Hepatocyte (in vitro differentiated cells): ENCODE measurements around the gene RORB.

Source experiments
- CTCF ChIP-seq: fragments of 200-600 bp; sonication (generic); IDR thresholded peaks from 2 replicates; pipeline ENCODE4 v1.5.1; 2016; ENCODE audit warnings: antibody characterized with exemption, mild to moderate bottlenecking; ENCODE audit not compliant: poor library complexity
- EZH2 ChIP-seq: fragments of 200-600 bp; sonication (generic); IDR thresholded peaks from 2 replicates; pipeline ENCODE4 v1.6.1; 2016; ENCODE audit warnings: antibody characterized with exemption, mild to moderate bottlenecking, borderline replicate concordance
- EZH2phosphoT487 ChIP-seq: fragments of 200-600 bp; sonication (generic); IDR thresholded peaks from one replicate; pipeline ENCODE4 v1.6.1; 2018; ENCODE audit warnings: antibody characterized with exemption, mild to moderate bottlenecking, low read depth, moderate library complexity; ENCODE audit not compliant: unreplicated experiment, severe bottlenecking

DNA sequence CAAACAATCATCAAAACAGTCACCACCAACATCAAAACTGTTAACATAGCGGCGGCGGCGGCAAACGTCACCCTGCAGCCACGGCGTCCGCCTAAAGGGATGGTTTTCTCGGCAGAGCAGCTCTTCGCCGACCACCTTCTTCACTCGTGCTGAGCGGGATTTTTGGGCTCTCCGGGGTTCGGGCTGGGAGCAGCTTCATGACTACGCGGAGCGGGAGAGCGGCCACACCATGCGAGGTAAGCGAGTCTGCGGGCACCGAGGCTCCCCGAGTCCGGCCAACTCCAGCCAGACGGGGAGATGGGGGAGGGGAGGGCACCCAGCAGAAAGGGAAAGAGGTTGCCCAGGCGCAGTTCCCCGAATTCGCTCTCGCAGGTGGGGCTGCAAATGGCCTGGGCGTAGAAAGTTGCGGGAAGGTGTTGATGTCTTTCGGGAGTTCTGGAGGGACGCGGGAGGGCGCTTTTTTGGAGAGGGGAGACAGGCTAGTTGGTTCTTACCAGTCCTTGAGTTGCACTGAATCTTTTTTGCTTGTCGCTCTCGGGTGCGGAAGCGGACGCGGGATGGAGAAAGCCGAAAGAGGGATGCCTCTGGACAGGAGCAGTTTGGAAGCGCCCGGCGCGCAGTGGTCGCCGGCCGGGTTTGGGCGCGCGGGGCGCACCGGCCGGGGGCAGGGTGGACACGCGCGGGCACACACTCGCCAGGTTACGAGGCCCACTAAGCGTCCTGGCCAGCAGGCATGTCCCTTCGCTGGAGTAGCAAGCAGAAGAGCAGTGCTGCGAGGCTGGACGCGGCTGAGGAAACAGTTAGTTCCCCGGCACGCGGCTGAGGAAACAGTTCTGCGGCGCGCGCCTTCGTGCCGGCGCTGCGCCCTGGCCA, 849 bp downstream of the RORB start:
- TF ChIP-seq CTCF (no peak), EZH2phosphoT487 (peak; percentile 16), EZH2 (peak; percentile 84)
